CD4-positive, alpha-beta T cell treated with Interferon alpha-2 for 1 hour (primary cell): ENCODE data around the gene TMEM138.

Experiments used
- DNase-seq, 2 donors: peaks; one replicate each; pipeline ENCODE4 v3.0.0-alpha.2; 2020 to 2022

Gene TMEM138

DNA sequence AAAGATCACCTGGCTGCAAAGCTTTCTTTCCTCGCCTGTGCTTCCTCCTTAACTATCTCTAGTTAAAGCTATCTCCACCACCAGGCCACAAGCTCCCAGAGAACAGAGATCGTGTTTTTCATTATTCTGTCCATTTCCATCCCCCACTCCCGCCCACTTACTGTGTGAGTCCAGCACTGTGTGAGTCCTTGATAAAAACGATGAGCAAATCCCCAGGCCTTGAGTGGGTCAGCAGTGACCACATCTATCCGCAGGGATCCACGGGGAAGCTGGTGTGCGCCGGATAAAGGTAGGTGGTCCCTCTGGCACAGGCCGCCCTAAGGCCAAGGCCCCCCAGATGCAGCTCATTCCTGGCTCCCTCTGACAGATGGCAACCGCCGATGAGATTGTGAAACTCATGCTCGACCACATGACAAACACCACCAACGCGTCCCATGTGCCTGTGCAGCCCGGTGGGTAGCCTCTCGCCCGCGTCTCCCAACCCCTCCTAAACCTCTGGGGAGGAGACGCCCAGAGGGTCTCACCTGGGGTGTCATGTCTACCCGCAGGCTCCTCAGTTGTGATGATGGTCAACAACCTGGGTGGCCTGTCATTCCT lies 19.9 kb upstream of the TMEM138 start:
- DNase-seq: no peak

DNA sequence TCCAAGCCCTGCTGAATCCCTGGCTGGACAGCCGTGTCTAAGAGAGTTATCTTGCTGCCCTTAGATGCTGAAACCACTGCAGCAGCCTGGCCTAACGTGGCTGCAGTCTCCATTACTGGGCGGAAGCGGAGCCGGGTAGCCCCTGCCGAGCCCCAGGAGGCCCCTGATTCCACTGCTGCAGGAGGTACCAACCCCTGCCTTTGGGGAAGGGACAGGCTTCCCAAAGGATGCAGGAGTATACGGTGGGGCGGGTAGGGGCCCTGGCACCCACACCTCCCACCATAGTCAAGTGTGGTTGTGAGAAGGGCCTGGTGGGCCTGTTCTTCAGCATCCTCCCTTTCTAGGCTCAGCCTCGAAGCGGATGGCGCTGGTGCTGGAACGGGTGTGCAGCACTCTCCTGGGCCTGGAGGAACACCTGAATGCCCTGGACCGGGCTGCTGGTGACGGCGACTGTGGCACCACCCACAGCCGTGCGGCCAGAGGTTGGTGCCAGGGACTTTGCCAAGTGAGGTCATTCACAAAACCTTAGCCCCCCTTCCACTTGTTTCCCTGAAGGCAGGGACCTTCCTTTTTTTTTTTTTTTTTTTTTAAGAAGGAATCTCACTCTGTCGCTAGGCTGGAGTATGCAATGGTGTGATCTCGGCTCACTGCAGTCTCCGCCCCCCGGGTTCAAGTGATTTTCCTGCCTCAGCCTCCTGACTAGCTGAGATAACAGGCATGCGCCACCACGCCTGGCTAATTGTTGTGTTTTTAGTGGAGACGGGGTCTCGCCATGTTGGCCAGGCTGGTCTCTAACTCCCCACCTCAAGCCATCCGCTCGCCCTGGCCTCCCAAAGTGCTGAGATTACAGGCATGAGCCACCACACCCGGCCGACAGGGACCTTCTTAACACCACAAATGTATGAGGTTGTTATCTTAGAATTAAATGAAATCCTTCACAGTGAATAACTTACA lies 18.1 kb upstream of the TMEM138 start:
- DNase-seq: no peak

DNA sequence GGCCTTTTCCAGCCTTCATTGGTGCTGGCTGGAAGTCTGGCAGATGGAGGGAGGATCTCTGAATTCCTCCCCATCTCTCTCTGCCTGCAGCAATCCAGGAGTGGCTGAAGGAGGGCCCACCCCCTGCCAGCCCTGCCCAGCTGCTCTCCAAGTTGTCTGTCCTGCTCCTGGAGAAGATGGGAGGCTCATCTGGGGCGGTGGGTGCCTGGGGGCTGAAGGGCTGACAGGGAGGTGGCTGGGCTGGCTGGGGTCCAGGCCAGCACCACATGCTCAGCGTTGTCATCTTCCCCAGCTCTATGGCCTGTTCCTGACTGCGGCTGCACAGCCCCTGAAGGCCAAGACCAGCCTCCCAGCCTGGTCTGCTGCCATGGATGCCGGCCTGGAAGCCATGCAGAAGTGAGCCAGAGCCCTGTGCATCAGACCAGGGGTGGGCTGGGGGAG lies 17.0 kb upstream of the TMEM138 start:
- no peak for DNase-seq

DNA sequence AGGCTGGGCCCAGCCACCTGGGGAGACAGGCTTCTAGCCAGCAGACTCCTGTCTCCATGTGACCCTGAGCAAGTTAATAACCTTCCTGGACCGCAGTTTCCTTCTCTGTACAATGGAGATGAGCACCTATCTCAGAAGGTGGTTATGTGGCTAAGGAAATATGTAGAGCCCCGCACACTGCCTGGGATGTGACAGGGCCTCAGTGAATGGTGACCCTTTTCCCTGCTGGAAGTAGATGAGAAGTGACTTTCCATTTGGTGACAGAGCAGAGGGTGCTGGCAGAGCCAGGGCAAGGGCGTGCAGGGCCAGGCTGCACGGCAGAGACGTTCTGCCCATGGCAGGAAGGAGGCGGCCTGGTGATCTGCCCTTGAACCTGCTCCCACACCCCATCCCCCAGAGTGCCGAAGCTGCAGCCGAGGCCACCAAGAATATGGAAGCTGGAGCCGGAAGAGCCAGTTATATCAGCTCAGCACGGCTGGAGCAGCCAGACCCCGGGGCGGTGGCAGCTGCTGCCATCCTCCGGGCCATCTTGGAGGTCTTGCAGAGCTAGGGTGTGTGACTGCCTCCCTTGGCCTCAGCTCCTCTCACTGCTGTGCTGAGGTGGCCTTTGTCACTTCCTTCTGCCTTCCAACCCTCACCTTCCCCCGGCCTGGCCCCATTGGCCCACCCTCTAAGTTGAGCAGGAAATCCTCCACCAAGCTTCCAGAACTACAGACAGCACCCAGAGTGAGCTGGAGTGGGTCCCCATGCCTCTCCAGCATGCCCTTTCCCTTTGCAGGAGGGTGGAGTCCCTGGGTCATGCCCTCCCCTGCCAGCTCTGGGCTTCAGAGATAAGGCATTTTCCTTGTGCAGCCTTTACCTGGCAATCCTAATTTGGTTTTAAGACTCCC lies 16.0 kb upstream of the TMEM138 start:
- DNase-seq: no peak

DNA sequence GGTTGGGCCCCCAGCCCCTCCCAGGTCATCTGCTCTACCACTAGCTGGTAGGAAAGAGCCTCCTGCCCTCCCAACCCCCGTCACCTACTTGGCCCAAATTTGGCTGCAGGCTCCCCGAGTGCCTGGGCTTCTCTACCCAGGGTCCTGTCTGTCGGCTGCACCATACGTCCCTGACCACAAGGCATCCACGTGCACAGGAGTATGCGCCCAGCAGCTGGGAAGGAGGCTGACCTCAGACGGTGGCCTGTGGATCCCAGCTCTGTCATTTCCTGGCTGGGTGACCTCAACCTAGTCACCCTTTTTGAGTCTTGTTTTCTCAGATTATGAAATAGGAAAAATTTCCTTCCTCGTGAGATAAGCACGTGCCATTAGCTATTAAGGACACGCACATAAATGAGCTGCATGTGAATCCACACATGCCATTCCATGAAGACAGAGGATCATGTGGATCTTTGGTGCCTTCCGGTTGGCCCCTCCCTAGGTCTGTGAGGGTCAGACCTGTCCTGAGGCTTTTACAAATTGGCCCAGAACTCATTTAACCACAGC lies 14.2 kb upstream of the TMEM138 start:
- peak in 1 of 2 donors; percentile 70 for DNase-seq

DNA sequence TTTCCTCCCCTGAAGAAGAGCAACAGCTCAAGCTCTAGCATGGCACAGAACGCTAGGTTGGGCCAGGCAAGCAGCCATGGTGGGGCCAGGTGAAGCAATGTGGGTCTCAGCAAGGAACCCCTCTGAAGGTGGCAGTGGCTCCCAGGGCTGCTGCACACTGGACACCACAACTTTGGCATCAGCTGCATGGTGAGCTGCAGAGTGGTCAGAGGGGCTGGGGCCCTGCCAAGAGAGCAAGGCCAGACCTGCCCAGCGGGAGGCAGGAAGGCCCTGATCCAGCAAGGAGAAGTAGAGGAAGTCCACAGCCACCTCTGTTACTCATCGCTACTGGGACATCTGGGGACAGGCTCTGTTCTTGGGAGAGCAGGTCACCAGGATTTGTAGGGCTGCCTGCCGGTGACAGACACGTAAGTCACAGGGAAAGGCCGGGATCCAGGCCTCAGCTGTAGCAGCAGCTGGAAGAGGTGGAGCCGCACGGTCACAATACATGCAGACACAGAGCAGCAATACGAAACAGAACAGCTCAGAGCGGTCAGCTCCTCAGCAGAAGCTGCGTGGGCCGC lies 12.9 kb upstream of the TMEM138 start:
- no peak for DNase-seq

DNA sequence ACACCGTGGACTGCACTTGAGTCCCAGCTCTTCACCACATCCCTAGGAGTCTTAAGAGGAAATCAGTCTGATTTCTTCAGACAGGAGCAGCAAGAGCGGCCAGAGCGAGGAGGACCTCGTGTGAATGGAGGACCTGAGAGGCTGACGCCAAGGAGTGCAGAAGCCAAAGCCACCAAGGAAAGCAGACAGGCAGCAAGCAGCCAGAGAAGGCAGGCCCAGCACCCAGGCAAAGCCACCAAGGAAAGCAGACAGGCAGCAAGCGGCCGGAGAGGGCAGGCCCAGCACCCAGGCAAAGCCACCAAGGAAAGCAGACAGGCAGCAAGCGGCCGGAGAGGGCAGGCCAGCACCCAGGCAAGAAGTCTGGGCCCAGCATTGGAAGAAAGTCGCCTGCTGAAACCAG lies 12.3 kb upstream of the TMEM138 start:
- DNase-seq: no peak

DNA sequence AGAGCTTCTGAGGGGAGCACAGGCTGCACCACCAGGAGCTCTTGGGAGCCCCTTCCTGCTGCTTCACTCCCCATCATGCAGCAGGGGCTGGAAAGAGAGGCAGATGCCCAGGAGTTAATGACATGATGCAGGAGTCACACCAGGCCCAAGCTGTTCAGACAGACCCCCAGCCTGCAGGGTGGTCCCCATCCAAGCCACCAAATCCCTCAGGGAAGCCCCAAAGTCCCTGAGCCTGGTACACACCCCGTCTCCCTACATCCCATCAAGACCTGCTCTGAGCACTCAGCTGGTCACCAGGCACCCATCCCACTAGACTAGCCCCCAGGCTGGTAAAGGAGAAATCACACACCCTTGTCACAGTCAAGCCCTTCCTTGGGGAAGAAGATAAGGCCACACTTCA lies 11.8 kb upstream of the TMEM138 start:
- DNase-seq: no peak

DNA sequence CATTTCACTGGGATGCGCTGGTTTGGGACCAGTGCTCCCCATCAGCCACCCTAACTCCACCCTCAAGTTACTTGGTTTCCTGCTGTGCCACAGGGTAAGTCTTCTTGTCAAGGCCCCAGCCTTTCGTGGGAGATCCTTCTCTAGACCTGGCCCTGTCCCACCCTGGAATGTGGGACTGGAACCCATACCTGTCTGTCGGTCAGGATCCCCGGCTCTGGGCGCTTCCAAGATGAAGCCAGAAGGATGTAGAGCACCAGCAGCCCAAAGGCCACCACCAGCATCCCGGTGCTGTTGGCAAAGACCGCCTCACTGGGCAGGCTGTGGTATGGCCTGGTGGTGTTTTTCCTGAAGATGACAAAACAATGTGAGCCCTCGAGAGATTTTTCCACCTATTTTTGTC lies 11.4 kb upstream of the TMEM138 start:
- no peak for DNase-seq

DNA sequence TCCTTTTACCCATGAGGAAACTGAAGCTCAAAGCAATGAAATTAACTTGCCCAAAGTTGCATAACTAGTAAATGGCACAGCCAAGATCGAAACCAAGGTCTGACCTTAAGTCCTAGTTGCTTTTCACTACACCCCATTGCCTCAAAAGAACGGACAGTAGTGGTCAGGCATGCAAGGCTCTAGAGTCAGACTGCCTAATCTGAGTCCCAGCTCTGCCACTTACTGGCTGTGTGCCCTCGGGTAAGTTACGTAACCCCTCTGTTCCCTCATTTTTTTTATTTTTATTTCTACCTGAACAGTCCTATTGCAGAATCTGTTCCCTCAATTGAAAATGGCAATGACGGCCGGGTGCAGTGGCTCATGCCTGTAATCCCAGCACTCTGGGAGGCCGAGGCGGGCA lies 10.1 kb upstream of the TMEM138 start:
- DNase-seq: no peak

DNA sequence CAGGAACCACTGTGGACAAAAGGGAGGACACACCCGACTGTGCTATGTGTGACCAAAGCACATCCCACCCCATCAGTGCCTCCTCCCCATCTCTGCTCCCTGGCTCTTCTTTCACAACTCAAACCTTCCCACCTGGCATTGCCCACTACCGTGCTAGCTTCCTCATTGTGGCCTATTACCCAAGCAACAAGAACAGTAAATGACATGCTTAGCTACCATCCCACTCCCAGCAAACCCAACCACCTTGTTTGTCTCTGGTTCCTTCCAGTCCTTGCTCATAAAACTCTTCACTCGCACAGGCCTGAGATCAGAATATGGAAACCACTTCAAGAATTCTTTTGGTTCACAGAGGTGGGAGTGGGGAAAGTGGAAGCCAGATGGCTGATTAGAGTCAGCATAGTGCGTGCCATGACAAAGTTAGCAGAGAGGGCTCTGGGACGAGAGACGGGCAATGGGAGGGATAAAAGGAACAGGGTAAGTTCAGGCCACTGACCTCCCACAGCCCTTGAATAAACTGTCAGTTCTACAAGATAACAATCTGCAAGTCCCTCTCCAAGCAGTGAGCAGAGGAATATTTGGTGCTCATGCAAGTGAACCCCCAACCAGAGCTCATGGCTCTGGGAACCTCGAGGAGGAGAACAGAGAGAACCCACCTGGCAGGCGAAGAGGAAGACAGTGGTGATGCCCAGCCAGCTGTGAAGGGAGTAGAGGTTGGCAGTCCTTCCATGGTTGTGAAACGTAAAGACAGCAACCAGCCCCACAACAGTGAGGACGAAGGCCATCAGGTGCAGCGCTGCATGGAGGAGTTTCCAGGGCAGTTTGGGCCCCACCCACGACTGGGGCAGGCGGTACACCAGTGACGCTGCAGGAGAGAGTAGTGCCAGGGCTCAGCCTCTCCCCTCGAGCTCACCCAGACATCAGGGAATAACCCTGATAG lies 8.8 kb upstream of the TMEM138 start:
- DNase-seq: no peak

DNA sequence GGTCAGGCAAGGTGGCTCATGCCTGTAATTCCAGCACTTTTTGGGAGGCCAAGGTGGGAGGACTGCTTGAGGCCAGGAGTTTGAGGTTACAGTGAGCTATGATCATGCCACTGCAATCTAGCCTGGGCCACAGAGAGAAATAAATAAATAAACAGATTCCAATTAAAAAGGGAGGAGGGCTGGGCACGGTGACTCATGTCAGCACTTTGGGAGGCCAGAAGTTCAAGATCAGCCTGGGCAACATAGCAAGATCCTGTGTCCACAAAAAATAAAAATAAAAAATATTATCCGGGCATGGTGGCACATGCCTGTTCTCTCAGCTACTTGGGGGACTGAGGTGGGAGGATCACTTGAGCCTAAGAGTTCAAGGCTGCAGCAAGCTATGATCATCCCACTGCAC lies 8.0 kb upstream of the TMEM138 start:
- no peak for DNase-seq

DNA sequence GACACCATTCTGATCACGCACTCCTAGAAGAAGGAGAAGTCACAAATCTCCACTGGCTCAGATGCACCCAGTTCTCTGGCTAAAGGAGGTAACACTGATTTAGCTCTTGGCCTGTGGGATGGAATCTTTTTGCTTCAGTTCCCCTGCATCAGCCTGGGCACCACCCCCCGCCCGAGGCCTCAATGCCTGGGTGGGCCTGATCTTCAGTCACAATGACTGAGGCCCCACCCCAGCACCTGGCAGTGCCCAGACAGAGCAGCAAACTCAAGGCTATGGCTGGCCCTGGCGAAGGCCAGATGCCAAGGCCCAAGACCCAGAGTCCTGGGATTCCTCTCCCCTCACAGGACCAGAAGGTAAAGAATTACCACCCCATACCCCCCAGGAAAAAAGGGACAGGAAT lies 5.5 kb upstream of the TMEM138 start:
- no peak for DNase-seq

DNA sequence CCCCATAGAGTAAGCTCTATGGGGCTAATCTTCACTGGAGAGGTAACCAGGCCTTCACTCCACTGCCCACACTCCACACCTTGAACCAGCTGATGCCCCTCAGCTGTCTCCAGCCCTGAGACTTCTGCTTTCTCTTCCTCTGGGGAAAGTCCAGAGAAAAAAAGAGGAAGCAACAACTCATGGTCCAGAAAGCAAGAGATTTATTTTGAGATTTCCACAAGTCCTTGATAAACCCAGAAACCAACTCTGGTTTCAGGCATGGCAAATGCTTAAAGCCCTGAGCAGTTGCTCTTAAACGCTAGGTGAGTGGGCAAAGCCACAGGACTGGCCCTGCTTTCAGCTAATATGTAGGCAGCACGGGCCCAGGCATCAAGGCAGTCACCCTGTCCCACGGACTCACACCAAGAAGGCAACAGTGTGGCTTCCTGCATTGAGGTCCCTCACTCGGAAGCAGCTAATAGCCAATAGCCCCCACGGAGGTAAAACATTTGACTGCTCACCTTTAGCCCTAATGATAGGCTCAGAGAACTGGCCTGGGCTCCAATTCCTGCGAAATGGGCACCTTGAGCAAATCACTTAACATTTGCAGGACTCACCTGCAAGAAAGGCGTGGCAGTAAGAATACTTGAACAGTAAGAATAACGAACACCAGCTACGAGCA lies 4.8 kb upstream of the TMEM138 start:
- DNase-seq: peak; percentile 11 to 73

DNA sequence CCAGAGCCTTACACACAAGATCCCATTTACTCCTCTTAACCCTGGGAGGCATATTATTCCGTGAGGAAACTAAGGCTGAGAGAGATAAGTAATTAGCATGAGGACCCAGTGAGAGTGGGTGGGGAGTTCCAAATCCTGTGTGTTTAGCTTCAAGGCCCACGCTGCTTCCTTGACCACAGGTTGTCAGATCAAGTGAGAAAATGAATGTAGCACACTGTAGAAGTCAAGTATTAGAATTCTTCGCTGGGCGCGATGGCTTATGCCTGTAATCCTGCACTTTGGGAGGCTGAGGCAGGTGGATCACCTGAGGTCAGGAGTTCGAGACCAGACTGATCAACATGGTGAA lies 4.3 kb upstream of the TMEM138 start:
- no peak for DNase-seq

DNA sequence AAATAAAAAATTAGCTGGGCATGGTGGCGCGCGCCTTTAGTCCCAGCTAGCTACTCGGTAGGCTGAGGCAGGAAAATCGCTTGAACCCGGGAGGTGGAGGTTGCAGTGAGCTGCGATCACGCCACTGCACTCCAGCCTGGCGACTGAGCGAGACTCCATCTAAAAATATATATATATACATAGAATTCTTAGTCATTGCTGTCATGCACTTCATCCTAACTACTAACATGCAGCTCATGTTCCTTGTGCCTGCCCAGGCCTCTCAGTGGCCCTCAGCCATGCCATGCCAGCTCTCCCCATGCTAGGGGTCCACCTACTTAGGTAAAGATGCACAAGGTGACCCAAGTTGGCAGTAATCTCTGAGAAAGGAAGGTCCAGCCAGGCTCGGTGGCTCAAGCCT lies 3.6 kb upstream of the TMEM138 start:
- no peak for DNase-seq

DNA sequence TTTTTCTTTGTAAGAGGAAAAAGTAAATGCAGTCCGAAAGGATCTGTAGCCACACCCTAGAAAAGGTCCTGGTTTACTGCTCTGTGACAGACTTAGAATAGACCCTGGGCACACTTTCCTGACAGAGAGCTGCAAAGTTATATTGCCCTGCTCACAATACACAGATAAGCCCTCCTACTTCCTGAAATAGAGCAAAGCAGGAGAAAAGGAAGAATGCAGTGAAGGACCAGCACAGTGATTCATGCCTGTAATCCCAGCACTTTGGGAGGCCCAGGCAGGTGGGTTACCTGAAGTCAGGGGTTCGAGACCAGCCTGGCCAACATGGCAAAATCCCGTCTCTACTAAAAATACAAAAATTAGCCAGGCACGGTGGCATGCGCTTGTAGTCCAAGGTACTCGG lies 2.7 kb upstream of the TMEM138 start:
- DNase-seq: no peak

DNA sequence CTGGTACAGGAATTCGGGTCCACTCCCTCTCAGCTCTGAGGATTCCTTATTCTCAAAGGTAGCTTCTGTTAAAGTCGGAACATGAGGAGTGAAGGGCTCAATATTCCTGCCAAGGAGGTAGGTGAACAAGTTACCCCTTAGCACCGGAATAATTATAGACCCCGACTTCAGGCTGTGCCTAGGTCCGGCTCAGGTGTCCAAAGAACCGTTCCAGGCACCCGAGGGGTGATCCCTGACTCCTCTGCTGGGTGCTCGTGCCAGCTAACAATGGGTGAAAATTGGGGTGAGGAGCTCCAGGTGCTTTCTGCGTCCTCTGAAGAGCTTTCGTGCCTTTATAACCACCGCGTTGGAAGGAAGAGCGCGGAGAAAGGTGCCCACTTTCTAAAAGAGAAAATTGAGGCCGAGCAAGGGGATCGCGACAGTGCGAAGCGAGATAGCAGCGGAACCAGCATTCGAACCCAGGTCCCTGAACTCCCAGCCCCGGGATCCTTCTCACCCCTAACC lies 885 bp upstream of the TMEM138 start:
- no peak for DNase-seq

DNA sequence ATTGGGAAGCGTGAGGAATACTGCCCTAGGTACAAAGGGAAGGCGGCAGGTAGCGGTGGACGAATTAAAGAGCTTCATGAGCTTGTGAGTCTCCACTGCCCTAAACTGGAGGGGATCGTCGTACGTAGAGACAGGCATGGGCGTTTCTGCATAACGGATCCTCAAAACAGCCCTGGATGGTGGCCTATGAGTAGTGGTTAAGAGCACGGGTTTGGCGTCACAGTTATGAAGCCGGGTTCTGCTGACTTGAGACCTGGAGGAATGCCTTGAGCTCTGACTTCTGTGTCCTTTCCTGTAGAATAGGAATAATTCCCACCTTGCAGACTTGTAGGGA lies 335 bp downstream of the TMEM138 start:
- peak in 1 of 2 donors; percentile 42 for DNase-seq

DNA sequence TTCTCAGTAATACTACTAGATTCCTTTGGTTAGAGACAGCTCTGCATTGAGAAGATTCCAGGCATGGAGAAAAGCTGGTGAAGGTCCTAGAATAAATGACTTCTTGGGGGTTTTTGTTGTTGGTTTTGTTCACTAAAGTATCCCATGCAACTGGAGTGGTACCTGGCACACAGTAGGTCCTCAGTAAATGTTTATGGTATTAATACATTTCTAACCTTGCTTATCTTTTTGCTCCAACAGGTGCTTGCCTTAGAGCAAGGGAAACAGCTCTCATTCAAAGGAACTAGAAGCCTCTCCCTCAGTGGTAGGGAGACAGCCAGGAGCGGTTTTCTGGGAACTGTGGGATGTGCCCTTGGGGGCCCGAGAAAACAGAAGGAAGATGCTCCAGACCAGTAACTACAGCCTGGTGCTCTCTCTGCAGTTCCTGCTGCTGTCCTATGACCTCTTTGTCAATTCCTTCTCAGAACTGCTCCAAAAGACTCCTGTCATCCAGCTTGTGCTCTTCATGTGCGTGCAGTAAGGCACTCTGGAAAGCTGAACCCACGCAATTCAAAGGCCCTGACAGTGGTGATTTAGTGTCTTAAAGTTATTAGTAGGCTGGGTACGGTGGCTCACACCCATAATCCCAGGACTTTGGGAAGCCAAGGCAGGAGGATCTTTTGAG lies 2.0 kb downstream of the TMEM138 start:
- no peak for DNase-seq

DNA sequence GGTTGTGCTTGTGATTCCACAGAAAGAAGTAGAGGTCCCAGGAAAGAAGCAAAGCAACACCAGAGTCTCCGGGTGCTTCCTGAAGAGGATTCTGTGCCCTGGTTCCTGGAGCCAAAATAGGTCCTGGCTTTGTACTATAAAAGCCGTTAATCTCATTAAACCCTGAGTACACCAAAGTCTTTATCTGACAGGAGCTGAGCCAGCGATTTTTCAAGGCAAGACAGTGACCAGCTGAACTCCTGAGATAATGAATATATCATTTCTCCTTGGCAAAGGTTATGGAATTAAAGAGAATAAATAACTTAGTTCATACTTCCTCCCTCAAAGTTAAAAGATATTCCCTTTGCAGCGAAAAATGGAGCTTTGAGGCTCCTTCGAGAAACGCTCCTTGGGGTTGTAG lies 5.2 kb downstream of the TMEM138 start:
- DNase-seq: no peak
